WTC11 (cell line): ENCODE measurements around the gene AGAP3. TPM values are rescaled to one million over a fixed set of nuclear protein-coding genes. Genes with fewer than 3 reads are reported as not detected.

Experiments used
- ATAC-seq: fragments of 200-7000 bp; cut with Tn5 transposase; 2 replicates; pipeline ENCODE4 v1.10.0; 2021; ENCODE audit warnings: mild to moderate bottlenecking, moderate library complexity
- CTCF ChIA-PET: fragments of 300-600 bp; sonication (Branson Sonifier 250); formaldehyde crosslinking; loops from one replicate; lab custom pipeline; 2021; ENCODE audit warnings: antibody characterized with exemption; lab: Charles Lee
- POLR2A ChIA-PET: fragments of 350-600 bp; sonication (Branson Sonifier 250); formaldehyde crosslinking; loops from one replicate; lab custom pipeline; 2021; ENCODE audit warnings: antibody characterized with exemption; lab: Charles Lee
- DNase-seq: peaks from one replicate; pipeline ENCODE4 v3.0.0; 2021; ENCODE audit warnings: low spot score
- H3K27ac Mint-ChIP-seq: 2 replicates; pipeline ENCODE4 v1.8.0; 2021; ENCODE audit warnings: mixed read lengths
- H3K27me3 Mint-ChIP-seq: 2 replicates; pipeline ENCODE4 v1.8.0; 2021; ENCODE audit warnings: low read depth, mild to moderate bottlenecking, moderate library complexity, mixed read lengths
- H3K36me3 Mint-ChIP-seq: 2 replicates; pipeline ENCODE4 v1.8.0; 2021; ENCODE audit warnings: mixed read lengths
- H3K4me1 Mint-ChIP-seq: 2 replicates; pipeline ENCODE4 v1.8.0; 2022; ENCODE audit warnings: mixed read lengths
- H3K4me3 Mint-ChIP-seq: 2 replicates; pipeline ENCODE4 v1.8.0; 2021; ENCODE audit warnings: mild to moderate bottlenecking, moderate library complexity, mixed read lengths
- H3K9me3 Mint-ChIP-seq: 2 replicates; pipeline ENCODE4 v1.8.0; 2021; ENCODE audit warnings: mixed read lengths
- CBFB ChIP-seq: sonication (generic); formaldehyde crosslinking; IDR thresholded peaks from 2 replicates; pipeline ENCODE4 v1.8.1; 2022; ENCODE audit warnings: mild to moderate bottlenecking, low read depth, missing genetic modification reagents
- ELF4 ChIP-seq: sonication (generic); formaldehyde crosslinking; IDR thresholded peaks from 2 replicates; pipeline ENCODE4 v1.8.1; 2022; ENCODE audit warnings: low read depth, mild to moderate bottlenecking, moderate library complexity, missing genetic modification reagents
- FOXP1 ChIP-seq: sonication (generic); formaldehyde crosslinking; IDR thresholded peaks from 2 replicates; pipeline ENCODE4 v1.8.0; 2022; ENCODE audit warnings: missing genetic modification reagents, mild to moderate bottlenecking, moderate library complexity, borderline replicate concordance
- HMGA2 ChIP-seq: fragments of 250-450 bp; sonication (Bioruptor Pico); IDR thresholded peaks from 2 replicates; pipeline ENCODE4 v1.4.0; 2021; ENCODE audit warnings: mild to moderate bottlenecking, moderate library complexity
- KAT7 ChIP-seq: sonication (generic); formaldehyde crosslinking; IDR thresholded peaks from 2 replicates; pipeline ENCODE4 v1.8.1; 2023; ENCODE audit warnings: missing genetic modification reagents, mild to moderate bottlenecking, borderline replicate concordance
- MYBL2 ChIP-seq: sonication (generic); formaldehyde crosslinking; IDR thresholded peaks from 2 replicates; pipeline ENCODE4 v1.8.1; 2023; ENCODE audit warnings: mild to moderate bottlenecking, moderate library complexity, missing genetic modification reagents
- NFATC4 ChIP-seq: fragments of 250-450 bp; sonication (Bioruptor Pico); IDR thresholded peaks from 2 replicates; pipeline ENCODE4 v1.9.0; 2021; ENCODE audit warnings: mild to moderate bottlenecking
- NFE2L1 ChIP-seq: sonication (generic); formaldehyde crosslinking; IDR thresholded peaks from 2 replicates; pipeline ENCODE4 v1.8.1; 2023; ENCODE audit warnings: missing genetic modification reagents
- NFYB ChIP-seq: sonication (generic); formaldehyde crosslinking; conservative IDR thresholded peaks from 2 replicates; pipeline ENCODE4 v1.8.0; 2022; ENCODE audit warnings: low read depth, missing genetic modification reagents
- TEAD1 ChIP-seq: sonication (generic); formaldehyde crosslinking; IDR thresholded peaks from 2 replicates; pipeline ENCODE4 v1.8.0; 2022; ENCODE audit warnings: mild to moderate bottlenecking, missing genetic modification reagents
- ZBTB21 ChIP-seq: sonication (generic); formaldehyde crosslinking; IDR thresholded peaks from 2 replicates; pipeline ENCODE4 v1.8.1; 2023; ENCODE audit warnings: mild to moderate bottlenecking, missing genetic modification reagents, borderline replicate concordance
- total RNA-seq: library from RNA; stranded (reverse); gene quantifications from 3 replicates; pipeline ENCODE4 v1.2.3, GENCODE V29; 2021
- TF ChIP-seq, protein P1 (sequence below): sonication (generic); formaldehyde crosslinking; IDR thresholded peaks from 2 replicates; pipeline ENCODE4 v1.8.1; 2022; ENCODE audit warnings: low read depth, missing genetic modification reagents, borderline replicate concordance
- TF ChIP-seq, protein P2 (sequence below): sonication (generic); formaldehyde crosslinking; IDR thresholded peaks from 2 replicates; pipeline ENCODE4 v1.8.0; 2023; ENCODE audit warnings: missing genetic modification reagents, mild to moderate bottlenecking, borderline replicate concordance
- TF ChIP-seq, protein P3 (sequence below): sonication (generic); formaldehyde crosslinking; IDR thresholded peaks from 2 replicates; pipeline ENCODE4 v1.8.0; 2022; ENCODE audit warnings: mild to moderate bottlenecking, missing genetic modification reagents
- TF ChIP-seq, protein P4 (sequence below): sonication (generic); formaldehyde crosslinking; IDR thresholded peaks from 2 replicates; pipeline ENCODE4 v1.8.0; 2022; ENCODE audit warnings: missing genetic modification reagents
- TF ChIP-seq, protein P5 (sequence below): sonication (generic); formaldehyde crosslinking; conservative IDR thresholded peaks from 2 replicates; pipeline ENCODE4 v1.8.1; 2023; ENCODE audit warnings: mild to moderate bottlenecking, low read depth, missing genetic modification reagents, moderate library complexity

AGAP3 gene
- total RNA-seq, 1 experiment from 2014 or later: 163 TPM

DNA sequence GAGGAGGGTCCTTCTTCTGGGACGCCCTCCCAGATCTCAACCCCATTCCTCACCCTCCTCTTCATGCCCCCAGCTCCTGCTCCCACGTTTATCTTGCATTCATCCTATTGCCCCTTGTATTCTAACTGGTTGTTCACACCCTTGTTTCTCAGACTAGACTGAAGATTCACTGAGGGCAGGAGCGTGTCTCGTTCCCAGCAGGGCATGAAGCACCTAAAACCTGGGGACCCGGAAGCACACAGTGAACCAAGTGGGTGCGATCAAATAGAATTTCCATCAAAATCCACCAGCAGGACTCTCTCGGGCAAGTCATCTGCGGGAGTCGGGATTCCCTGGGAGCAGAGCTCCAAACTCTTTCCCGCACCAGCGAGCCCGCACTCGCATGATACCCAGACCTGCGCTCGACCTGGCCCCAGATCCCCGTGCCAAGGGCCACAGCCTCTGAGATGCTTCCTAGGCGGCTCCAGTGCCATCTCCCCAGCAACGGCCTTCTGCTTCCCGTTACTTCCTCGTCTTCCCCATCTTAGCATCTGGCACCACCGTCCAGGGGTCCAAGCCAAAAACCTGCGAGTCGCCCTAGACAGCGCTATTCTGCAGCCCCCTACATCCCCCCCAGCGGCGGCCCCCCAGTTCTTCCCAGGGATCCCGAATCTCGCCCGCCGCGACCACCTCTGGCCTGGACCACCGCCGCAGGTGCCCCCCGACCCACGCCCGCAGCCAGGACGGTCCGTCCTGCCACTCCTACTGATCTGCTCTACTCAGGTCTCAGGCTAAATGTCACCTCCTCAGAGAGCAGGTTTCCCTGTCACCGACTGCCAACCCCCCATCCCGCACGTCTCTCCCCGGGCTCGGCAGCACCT lies 87.3 kb downstream of the AGAP3 start (continued):
- TF ChIP-seq, protein P1, sequence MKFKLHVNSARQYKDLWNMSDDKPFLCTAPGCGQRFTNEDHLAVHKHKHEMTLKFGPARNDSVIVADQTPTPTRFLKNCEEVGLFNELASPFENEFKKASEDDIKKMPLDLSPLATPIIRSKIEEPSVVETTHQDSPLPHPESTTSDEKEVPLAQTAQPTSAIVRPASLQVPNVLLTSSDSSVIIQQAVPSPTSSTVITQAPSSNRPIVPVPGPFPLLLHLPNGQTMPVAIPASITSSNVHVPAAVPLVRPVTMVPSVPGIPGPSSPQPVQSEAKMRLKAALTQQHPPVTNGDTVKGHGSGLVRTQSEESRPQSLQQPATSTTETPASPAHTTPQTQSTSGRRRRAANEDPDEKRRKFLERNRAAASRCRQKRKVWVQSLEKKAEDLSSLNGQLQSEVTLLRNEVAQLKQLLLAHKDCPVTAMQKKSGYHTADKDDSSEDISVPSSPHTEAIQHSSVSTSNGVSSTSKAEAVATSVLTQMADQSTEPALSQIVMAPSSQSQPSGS (CRISPR knock-in tag): no peak
- TF ChIP-seq KAT7 (no peak), ELF4 (CRISPR knock-in tag) (no peak), MYBL2 (no peak)

DNA sequence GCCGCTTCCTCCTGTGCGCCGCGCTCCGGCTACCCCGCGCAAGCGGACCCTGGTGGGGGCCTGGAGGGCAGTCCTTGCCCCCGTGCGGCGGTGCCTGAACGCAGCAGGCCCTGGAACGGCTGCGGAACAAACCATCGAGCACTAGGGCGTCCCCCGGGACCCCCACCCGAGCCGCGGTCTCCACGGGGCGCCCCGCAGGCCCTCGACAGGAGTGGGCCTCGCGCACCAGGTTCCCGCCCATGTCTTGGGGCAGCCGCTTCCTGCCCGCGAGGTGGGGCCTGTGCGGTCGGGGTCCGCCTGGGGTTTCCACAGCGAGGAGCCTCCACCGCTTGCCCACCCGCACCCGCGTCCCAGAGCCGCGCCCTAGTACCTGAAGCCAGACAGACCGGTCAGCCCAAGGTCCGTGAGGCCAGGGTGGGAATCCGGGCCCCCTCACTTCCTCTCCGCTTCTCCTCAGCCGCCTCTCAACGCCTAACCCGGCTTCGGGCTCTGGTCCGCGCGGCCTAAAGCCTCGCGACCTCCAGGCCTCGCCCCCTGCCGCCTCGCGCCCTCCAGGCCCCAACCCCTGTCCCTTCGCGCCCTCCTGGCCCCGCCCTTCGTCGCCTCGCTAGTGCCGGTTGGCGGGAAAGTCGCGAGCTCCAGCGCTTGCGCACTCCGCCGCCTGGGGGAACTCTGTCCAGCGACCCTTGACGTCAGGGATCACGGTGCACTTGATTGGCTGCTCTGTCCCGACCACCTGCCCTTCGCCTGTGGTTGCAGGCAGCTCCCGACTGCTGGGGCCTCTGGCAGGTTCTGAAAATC lies 88.2 kb downstream of the AGAP3 start:
- no peaks in the 10 kb centered on the region for H3K36me3 Mint-ChIP-seq
- peak; percentile 62 for ATAC-seq
- H3K27ac Mint-ChIP-seq: no peak overlapping the region
- H3K27me3 Mint-ChIP-seq: peaks cover 84% of the 10 kb centered on the region
- H3K4me3 Mint-ChIP-seq: no peak overlapping the region
- DNase-seq: peak; percentile 82
- H3K9me3 Mint-ChIP-seq: peaks cover 8% of the 10 kb centered on the region
- H3K4me1 Mint-ChIP-seq: peaks cover 12% of the 10 kb centered on the region
- ChIA-PET CTCF (interaction anchor here (0.6 to 4.2 kb wide), 9 partner anchors 11 to 89 kb away, joined by 3 to 52 read pairs (median 10); partner anchors contain the start of genes ABCF2 and H2BK1), POLR2A (no interaction called here)
- TF ChIP-seq ZBTB21: peak; percentile 72; the same call in 1 of the 2 replicates
- TF ChIP-seq FOXP1 (CRISPR knock-in tag): peak; percentile 16; the same call in 1 of the 2 replicates
- TF ChIP-seq NFE2L1 (CRISPR knock-in tag): peak; percentile 88; the same call in 1 of the 2 replicates
- TF ChIP-seq HMGA2 (CRISPR knock-in tag): no peak
- TF ChIP-seq NFYB (CRISPR knock-in tag): peak; percentile 40
- TF ChIP-seq, protein P2, sequence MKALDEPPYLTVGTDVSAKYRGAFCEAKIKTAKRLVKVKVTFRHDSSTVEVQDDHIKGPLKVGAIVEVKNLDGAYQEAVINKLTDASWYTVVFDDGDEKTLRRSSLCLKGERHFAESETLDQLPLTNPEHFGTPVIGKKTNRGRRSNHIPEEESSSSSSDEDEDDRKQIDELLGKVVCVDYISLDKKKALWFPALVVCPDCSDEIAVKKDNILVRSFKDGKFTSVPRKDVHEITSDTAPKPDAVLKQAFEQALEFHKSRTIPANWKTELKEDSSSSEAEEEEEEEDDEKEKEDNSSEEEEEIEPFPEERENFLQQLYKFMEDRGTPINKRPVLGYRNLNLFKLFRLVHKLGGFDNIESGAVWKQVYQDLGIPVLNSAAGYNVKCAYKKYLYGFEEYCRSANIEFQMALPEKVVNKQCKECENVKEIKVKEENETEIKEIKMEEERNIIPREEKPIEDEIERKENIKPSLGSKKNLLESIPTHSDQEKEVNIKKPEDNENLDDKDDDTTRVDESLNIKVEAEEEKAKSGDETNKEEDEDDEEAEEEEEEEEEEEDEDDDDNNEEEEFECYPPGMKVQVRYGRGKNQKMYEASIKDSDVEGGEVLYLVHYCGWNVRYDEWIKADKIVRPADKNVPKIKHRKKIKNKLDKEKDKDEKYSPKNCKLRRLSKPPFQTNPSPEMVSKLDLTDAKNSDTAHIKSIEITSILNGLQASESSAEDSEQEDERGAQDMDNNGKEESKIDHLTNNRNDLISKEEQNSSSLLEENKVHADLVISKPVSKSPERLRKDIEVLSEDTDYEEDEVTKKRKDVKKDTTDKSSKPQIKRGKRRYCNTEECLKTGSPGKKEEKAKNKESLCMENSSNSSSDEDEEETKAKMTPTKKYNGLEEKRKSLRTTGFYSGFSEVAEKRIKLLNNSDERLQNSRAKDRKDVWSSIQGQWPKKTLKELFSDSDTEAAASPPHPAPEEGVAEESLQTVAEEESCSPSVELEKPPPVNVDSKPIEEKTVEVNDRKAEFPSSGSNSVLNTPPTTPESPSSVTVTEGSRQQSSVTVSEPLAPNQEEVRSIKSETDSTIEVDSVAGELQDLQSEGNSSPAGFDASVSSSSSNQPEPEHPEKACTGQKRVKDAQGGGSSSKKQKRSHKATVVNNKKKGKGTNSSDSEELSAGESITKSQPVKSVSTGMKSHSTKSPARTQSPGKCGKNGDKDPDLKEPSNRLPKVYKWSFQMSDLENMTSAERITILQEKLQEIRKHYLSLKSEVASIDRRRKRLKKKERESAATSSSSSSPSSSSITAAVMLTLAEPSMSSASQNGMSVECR (CRISPR knock-in tag): peak; percentile 40; the same call in 1 of the 2 replicates
- TF ChIP-seq TEAD1 (CRISPR knock-in tag): 0 out of 2 replicates have a peak, but pooled peaks have one; percentile 54
- TF ChIP-seq, protein P3, sequence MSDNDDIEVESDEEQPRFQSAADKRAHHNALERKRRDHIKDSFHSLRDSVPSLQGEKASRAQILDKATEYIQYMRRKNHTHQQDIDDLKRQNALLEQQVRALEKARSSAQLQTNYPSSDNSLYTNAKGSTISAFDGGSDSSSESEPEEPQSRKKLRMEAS (CRISPR knock-in tag): peak; percentile 82
- TF ChIP-seq CBFB (CRISPR knock-in tag): no peak

DNA sequence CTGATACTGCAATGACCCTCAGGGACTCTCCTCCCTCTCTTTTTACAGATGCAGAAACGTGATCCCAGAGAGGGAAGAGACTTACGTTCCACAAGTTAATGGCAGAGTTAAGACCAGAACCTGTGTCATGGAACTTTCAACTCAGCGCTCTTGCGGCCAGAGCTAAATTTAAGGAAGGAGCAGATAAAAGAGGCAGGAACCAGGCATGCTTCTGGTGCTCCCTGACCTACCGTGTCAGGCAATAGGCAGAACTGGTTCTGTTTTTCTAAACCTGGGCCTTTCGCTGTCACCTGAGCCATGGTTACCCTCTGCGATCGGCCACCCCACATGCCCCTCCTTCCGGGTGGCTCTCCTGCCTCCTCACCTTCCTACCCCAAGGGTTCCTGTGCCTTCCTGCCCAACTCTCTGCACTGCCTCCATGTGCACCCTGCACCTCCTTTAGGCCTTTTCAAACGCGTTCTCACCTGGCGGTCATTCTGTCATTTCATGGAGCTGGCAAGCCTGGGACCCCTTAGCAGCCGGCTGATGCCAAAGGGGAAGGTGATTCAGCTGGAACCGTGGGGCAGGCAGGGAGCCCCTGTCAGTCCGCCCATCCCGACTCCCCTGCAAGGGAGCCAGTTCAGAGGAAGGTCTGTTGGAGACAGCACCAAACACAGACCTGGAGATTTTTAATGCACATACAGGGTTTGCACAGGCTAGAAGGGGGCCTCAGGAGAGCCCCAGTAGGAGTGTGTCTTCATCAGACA lies 88.9 kb downstream of the AGAP3 start:
- H3K36me3 Mint-ChIP-seq: no peaks in the 10 kb centered on the region
- H3K27ac Mint-ChIP-seq: no peak overlapping the region
- H3K4me3 Mint-ChIP-seq: no peak overlapping the region
- H3K9me3 Mint-ChIP-seq: peaks cover 8% of the 10 kb centered on the region
- ATAC-seq (no peak), DNase-seq (no peak)
- ChIA-PET CTCF (interaction anchor here (0.6 to 4.2 kb wide), 18 partner anchors 9 to 212 kb away, joined by 3 to 52 read pairs (median 3); partner anchors contain the start of genes ABCF2 and H2BK1), POLR2A (no interaction called here)
- H3K4me1 Mint-ChIP-seq: peaks cover 12% of the 10 kb centered on the region
- peaks cover 77% of the 10 kb centered on the region for H3K27me3 Mint-ChIP-seq
- TF ChIP-seq, protein P4, sequence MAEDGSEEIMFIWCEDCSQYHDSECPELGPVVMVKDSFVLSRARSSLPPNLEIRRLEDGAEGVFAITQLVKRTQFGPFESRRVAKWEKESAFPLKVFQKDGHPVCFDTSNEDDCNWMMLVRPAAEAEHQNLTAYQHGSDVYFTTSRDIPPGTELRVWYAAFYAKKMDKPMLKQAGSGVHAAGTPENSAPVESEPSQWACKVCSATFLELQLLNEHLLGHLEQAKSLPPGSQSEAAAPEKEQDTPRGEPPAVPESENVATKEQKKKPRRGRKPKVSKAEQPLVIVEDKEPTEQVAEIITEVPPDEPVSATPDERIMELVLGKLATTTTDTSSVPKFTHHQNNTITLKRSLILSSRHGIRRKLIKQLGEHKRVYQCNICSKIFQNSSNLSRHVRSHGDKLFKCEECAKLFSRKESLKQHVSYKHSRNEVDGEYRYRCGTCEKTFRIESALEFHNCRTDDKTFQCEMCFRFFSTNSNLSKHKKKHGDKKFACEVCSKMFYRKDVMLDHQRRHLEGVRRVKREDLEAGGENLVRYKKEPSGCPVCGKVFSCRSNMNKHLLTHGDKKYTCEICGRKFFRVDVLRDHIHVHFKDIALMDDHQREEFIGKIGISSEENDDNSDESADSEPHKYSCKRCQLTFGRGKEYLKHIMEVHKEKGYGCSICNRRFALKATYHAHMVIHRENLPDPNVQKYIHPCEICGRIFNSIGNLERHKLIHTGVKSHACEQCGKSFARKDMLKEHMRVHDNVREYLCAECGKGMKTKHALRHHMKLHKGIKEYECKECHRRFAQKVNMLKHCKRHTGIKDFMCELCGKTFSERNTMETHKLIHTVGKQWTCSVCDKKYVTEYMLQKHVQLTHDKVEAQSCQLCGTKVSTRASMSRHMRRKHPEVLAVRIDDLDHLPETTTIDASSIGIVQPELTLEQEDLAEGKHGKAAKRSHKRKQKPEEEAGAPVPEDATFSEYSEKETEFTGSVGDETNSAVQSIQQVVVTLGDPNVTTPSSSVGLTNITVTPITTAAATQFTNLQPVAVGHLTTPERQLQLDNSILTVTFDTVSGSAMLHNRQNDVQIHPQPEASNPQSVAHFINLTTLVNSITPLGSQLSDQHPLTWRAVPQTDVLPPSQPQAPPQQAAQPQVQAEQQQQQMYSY: no peak
- TF ChIP-seq, protein P5, sequence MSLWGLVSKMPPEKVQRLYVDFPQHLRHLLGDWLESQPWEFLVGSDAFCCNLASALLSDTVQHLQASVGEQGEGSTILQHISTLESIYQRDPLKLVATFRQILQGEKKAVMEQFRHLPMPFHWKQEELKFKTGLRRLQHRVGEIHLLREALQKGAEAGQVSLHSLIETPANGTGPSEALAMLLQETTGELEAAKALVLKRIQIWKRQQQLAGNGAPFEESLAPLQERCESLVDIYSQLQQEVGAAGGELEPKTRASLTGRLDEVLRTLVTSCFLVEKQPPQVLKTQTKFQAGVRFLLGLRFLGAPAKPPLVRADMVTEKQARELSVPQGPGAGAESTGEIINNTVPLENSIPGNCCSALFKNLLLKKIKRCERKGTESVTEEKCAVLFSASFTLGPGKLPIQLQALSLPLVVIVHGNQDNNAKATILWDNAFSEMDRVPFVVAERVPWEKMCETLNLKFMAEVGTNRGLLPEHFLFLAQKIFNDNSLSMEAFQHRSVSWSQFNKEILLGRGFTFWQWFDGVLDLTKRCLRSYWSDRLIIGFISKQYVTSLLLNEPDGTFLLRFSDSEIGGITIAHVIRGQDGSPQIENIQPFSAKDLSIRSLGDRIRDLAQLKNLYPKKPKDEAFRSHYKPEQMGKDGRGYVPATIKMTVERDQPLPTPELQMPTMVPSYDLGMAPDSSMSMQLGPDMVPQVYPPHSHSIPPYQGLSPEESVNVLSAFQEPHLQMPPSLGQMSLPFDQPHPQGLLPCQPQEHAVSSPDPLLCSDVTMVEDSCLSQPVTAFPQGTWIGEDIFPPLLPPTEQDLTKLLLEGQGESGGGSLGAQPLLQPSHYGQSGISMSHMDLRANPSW (CRISPR knock-in tag): no peak
- TF ChIP-seq MYBL2 (no peak), NFATC4 (no peak)
